ENCODE data around the gene PADI4.

The PADI4 gene

GRCh38 chr1:17260738-17261137, 47.3 kb upstream of the PADI4 start:
- H3K4me2 ChIP-seq (ENCODE audit: low read length) = no peak overlapping the region
- H3K4me3 ChIP-seq (ENCODE audit: low read length) = no peak overlapping the region
- H3K9ac ChIP-seq (ENCODE audit: low read length) = no peak overlapping the region
- H3K27me3 ChIP-seq (ENCODE audit: low read depth, low read length) = peaks cover 8% of the 10 kb centered on the region; the same call in 1 of the 2 replicates
- H2AFZ ChIP-seq (ENCODE audit: low read depth, low read length) = no peak overlapping the region
- H3K79me2 ChIP-seq (ENCODE audit: low read length) = no peaks in the 10 kb centered on the region
- TF ChIP-seq EZH2phosphoT487 (IDR thresholded peaks at IDR 0.05; ENCODE audit: low read depth) (no peak), CTCF (IDR thresholded peaks at IDR 0.05; ENCODE audit: low read depth, low read length) (no peak)
- no peaks in the 10 kb centered on the region for H4K20me1 ChIP-seq (ENCODE audit: insufficient read depth, low read length)
- H3K36me3 ChIP-seq (replicated peaks; ENCODE audit: low read depth, low read length) = no peaks in the 10 kb centered on the region
- no peaks in the 10 kb centered on the region for H3K9me3 ChIP-seq (ENCODE audit: insufficient read depth, low read length)
- H3K27ac ChIP-seq (ENCODE audit: low read length) = no peak overlapping the region
- no peaks in the 10 kb centered on the region for H3K4me1 ChIP-seq (ENCODE audit: low read length)

GRCh38 chr1:17263936-17264335, 44.1 kb upstream of the PADI4 start:
- H2AFZ ChIP-seq (ENCODE audit: low read depth, low read length) = no peak overlapping the region
- H3K4me2 ChIP-seq (ENCODE audit: low read length) = no peak overlapping the region
- H3K36me3 ChIP-seq (replicated peaks; ENCODE audit: low read depth, low read length) = no peaks in the 10 kb centered on the region
- H3K4me3 ChIP-seq (ENCODE audit: low read length) = no peak overlapping the region
- no peak overlapping the region for H3K9ac ChIP-seq (ENCODE audit: low read length)
- H3K9me3 ChIP-seq (ENCODE audit: insufficient read depth, low read length) = no peaks in the 10 kb centered on the region
- no peak for TF ChIP-seq CTCF (IDR thresholded peaks at IDR 0.05; ENCODE audit: low read depth, low read length)
- no peak for TF ChIP-seq EZH2phosphoT487 (IDR thresholded peaks at IDR 0.05; ENCODE audit: low read depth)
- peaks cover 8% of the 10 kb centered on the region; the same call in 1 of the 2 replicates for H3K27me3 ChIP-seq (ENCODE audit: low read depth, low read length)
- H3K79me2 ChIP-seq (ENCODE audit: low read length) = no peaks in the 10 kb centered on the region
- no peaks in the 10 kb centered on the region for H4K20me1 ChIP-seq (ENCODE audit: insufficient read depth, low read length)
- H3K4me1 ChIP-seq (ENCODE audit: low read length) = no peaks in the 10 kb centered on the region
- H3K27ac ChIP-seq (ENCODE audit: low read length) = no peak overlapping the region

DNA sequence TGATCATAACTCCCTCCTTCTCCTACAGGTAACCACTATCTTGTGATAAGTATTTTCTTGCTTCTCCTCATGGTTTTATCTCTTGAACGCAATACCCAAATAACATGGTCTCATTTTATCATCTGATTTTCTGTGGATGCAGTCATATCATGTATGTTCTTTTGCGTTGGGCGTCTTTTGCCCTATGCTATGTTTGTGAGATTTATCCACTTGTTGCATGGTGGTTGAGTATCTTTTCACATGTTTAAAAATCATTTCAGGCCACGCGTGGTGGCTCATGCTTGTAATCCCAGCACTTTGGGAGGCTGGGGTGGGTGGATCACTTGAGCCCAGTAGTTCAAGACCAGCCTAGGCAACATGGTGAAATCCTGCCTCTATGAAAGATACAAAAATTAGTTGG, 43.5 kb upstream of the PADI4 start:
- Histone ChIP-seq H3K4me1 (ENCODE audit: low read length) (no peaks in the 10 kb centered on the region), H2AFZ (ENCODE audit: low read depth, low read length) (no peak overlapping the region), H4K20me1 (ENCODE audit: insufficient read depth, low read length) (no peaks in the 10 kb centered on the region), H3K9me3 (ENCODE audit: insufficient read depth, low read length) (no peaks in the 10 kb centered on the region), H3K27ac (ENCODE audit: low read length) (no peak overlapping the region), H3K36me3 (replicated peaks; ENCODE audit: low read depth, low read length) (no peaks in the 10 kb centered on the region), H3K79me2 (ENCODE audit: low read length) (no peaks in the 10 kb centered on the region), H3K9ac (ENCODE audit: low read length) (no peak overlapping the region), H3K4me2 (ENCODE audit: low read length) (no peak overlapping the region), H3K27me3 (ENCODE audit: low read depth, low read length) (peaks cover 8% of the 10 kb centered on the region; the same call in 1 of the 2 replicates), H3K4me3 (ENCODE audit: low read length) (no peak overlapping the region)
- no peak for TF ChIP-seq CTCF (IDR thresholded peaks at IDR 0.05; ENCODE audit: low read depth, low read length)
- TF ChIP-seq EZH2phosphoT487 (IDR thresholded peaks at IDR 0.05; ENCODE audit: low read depth) = no peak

DNA sequence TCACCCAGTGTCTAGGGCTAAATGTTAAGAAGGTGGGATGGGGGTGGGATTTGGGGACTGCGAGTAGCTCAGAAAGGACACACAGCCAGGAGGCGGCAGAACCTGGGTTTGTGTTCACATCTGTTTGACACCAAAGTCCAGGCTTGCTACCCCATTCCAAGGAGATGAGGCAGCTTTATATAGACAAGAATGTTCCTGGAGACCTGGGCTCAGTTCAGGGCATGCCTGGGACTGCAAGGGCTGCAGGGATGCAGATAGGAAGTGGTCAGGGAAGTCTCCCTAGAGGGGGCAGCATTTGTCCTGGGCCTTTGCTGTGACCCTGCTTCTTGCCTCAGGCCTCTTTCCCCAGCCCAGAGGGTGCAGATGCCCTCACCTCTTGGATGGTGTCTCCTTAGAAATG, 42.8 kb upstream of the PADI4 start:
- Histone ChIP-seq H3K27ac (ENCODE audit: low read length) (no peak overlapping the region), H4K20me1 (ENCODE audit: insufficient read depth, low read length) (no peaks in the 10 kb centered on the region), H2AFZ (ENCODE audit: low read depth, low read length) (no peak overlapping the region), H3K4me1 (ENCODE audit: low read length) (no peaks in the 10 kb centered on the region), H3K4me3 (ENCODE audit: low read length) (no peak overlapping the region), H3K36me3 (replicated peaks; ENCODE audit: low read depth, low read length) (no peaks in the 10 kb centered on the region), H3K9ac (ENCODE audit: low read length) (no peak overlapping the region), H3K4me2 (ENCODE audit: low read length) (no peak overlapping the region), H3K9me3 (ENCODE audit: insufficient read depth, low read length) (no peaks in the 10 kb centered on the region), H3K79me2 (ENCODE audit: low read length) (no peaks in the 10 kb centered on the region), H3K27me3 (ENCODE audit: low read depth, low read length) (peaks cover 8% of the 10 kb centered on the region; the same call in 1 of the 2 replicates)
- no peak for TF ChIP-seq EZH2phosphoT487 (IDR thresholded peaks at IDR 0.05; ENCODE audit: low read depth)
- no peak for TF ChIP-seq CTCF (IDR thresholded peaks at IDR 0.05; ENCODE audit: low read depth, low read length)
